HG03103 (cell line): Measurements from ENCODE around the gene CYSTM1.

Experiments
- ATAC-seq: cut with Tn5 transposase; IDR thresholded peaks from one replicate; pipeline ENCODE4 v1.9.1; 2021; ENCODE audit warnings: low read depth; ENCODE audit not compliant: unreplicated experiment

The CYSTM1 gene

GRCh38 chr5:140251527-140251973, 76.6 kb downstream of the CYSTM1 start:
- ATAC-seq, result peak; percentile 48

- no peak for ATAC-seq
Measured at GRCh38 chr5:140252470-140253126, 77.6 kb downstream of the CYSTM1 start.

GRCh38 chr5:140253985-140254384, 79.0 kb downstream of the CYSTM1 start:
- ATAC-seq, result no peak

GRCh38 chr5:140255460-140256157, 80.6 kb downstream of the CYSTM1 start:
- ATAC-seq, result no peak

GRCh38 chr5:140256726-140257125, 81.7 kb downstream of the CYSTM1 start:
- no peak for ATAC-seq

GRCh38 chr5:140258016-140258415, 83.0 kb downstream of the CYSTM1 start:
- no peak for ATAC-seq

GRCh38 chr5:140258873-140259272, 83.9 kb downstream of the CYSTM1 start:
- ATAC-seq, result no peak

GRCh38 chr5:140259500-140259899, 84.5 kb downstream of the CYSTM1 start:
- no peak for ATAC-seq

GRCh38 chr5:140260089-140260656, 85.2 kb downstream of the CYSTM1 start:
- no peak for ATAC-seq

GRCh38 chr5:140261403-140262171, 86.6 kb downstream of the CYSTM1 start:
- ATAC-seq, result no peak

- ATAC-seq, result no peak
Measured at GRCh38 chr5:140262221-140262620, 87.2 kb downstream of the CYSTM1 start.

GRCh38 chr5:140262839-140263238, 87.9 kb downstream of the CYSTM1 start:
- ATAC-seq, result no peak

- no peak for ATAC-seq
Measured at GRCh38 chr5:140265845-140266244, 90.9 kb downstream of the CYSTM1 start.

- ATAC-seq, result no peak
Measured at GRCh38 chr5:140266471-140267200, 91.6 kb downstream of the CYSTM1 start.

GRCh38 chr5:140267201-140267540, 92.2 kb downstream of the CYSTM1 start:
- ATAC-seq, result no peak

GRCh38 chr5:140267559-140268018, 92.6 kb downstream of the CYSTM1 start:
- no peak for ATAC-seq

GRCh38 chr5:140270008-140270407, 95.0 kb downstream of the CYSTM1 start:
- ATAC-seq, result no peak

- ATAC-seq, result no peak
Measured at GRCh38 chr5:140273401-140273877, 98.5 kb downstream of the CYSTM1 start.

- no peak for ATAC-seq
Measured at GRCh38 chr5:140275837-140276236, 100.8 kb downstream of the CYSTM1 start.

GRCh38 chr5:140282266-140282665, 107.3 kb downstream of the CYSTM1 start:
- no peak for ATAC-seq
